ENCODE measurements around the gene COASY. TPM values are rescaled to one million over a fixed set of nuclear protein-coding genes. Genes with fewer than 3 reads are reported as not detected.
"Not testable (repeated sequence)": the region's sequence is repeated elsewhere in the genome, so short reads cannot be mapped to it uniquely, and the experiment has no call there.

The COASY gene
- total and polyA plus RNA-seq, 4 donors, result 23.0 to 89.5 (median 38.6) TPM

- ATAC-seq (ENCODE audit: low FRiP score) (peak; percentile 2), DNase-seq (peak in 1 of 2 donors; percentile 45)
- Histone ChIP-seq H3K36me3 (ENCODE audit: control insufficient read depth in 1 of 2, insufficient read depth in 2 of 2, low read length in 1 of 2) (no peaks in the 10 kb centered on the region), H3K4me1 (ENCODE audit: control insufficient read depth in 1 of 2, insufficient read depth in 2 of 2, low read length in 2 of 2) (no peaks in the 10 kb centered on the region), H3K27ac (ENCODE audit: low read depth in 1 of 2, low read length in 2 of 2) (peak overlapping the region in 1 of 2 donors; percentile 53), H3K9me3 (ENCODE audit: control insufficient read depth, low read length) (no peaks in the 10 kb centered on the region), H3K4me3 (ENCODE audit: low read length in 2 of 2) (peak overlapping the region; percentile 37 to 64), H3K27me3 (ENCODE audit: control insufficient read depth in 1 of 2, insufficient read depth in 2 of 2, low read length in 1 of 2) (no peaks in the 10 kb centered on the region)
- intact Hi-C loops (cut with DNase I), result loop anchor here in 1 of 2 donors (1.0 kb wide), 1 partner anchor 18 kb away; the partner anchor contains the start of gene NAGLU
- 40 to 43% methylated on average over 16 of the region's 16 CpGs for WGBS, 2 donors
Observed at GRCh38 chr17:42553866-42554249, 8.1 kb upstream of the COASY start.

- peak overlapping the region; percentile 47 to 64 for H3K4me3 ChIP-seq (ENCODE audit: low read length in 2 of 2)
- ATAC-seq (ENCODE audit: low FRiP score), result peak; percentile 95
- intact Hi-C loops (cut with DNase I), result loop anchor here in 1 of 2 donors (1.0 kb wide), 1 partner anchor 18 kb away; the partner anchor contains the start of gene NAGLU
Observed at GRCh38 chr17:42554250-42555121, 7.5 kb upstream of the COASY start.

GRCh38 chr17:42555122-42555622 lies 6.8 kb upstream of the COASY start:
- 23% methylated on average over 4 of the region's 4 CpGs for WGBS, 2 donors
- no peak for ATAC-seq (ENCODE audit: low FRiP score)

More at GRCh38 chr17:42554250-42555121, 7.5 kb upstream of the COASY start:
- H3K9me3 ChIP-seq (ENCODE audit: control insufficient read depth, low read length), result no peaks in the 10 kb centered on the region
- H3K27me3 ChIP-seq (ENCODE audit: control insufficient read depth in 1 of 2, insufficient read depth in 2 of 2, low read length in 1 of 2), result no peaks in the 10 kb centered on the region
- peak overlapping the region in 1 of 2 donors; percentile 53 for H3K27ac ChIP-seq (ENCODE audit: low read depth in 1 of 2, low read length in 2 of 2)
- H3K36me3 ChIP-seq (ENCODE audit: control insufficient read depth in 1 of 2, insufficient read depth in 2 of 2, low read length in 1 of 2), result no peaks in the 10 kb centered on the region
- H3K4me1 ChIP-seq (ENCODE audit: control insufficient read depth in 1 of 2, insufficient read depth in 2 of 2, low read length in 2 of 2), result no peaks in the 10 kb centered on the region
- peak; percentile 93 to 96 for DNase-seq
- WGBS, 2 donors, result 0 to 1% methylated on average over 74 to 82 of the region's 82 CpGs

GRCh38 chr17:42555961-42556617 lies 5.9 kb upstream of the COASY start:
- H3K27ac ChIP-seq (ENCODE audit: low read depth in 1 of 2, low read length in 2 of 2); H3K4me1 ChIP-seq (ENCODE audit: control insufficient read depth in 1 of 2, insufficient read depth in 2 of 2, low read length in 2 of 2); H3K36me3 ChIP-seq (ENCODE audit: control insufficient read depth in 1 of 2, insufficient read depth in 2 of 2, low read length in 1 of 2); ATAC-seq (ENCODE audit: low FRiP score); H3K4me3 ChIP-seq (ENCODE audit: low read length in 2 of 2); H3K27me3 ChIP-seq (ENCODE audit: control insufficient read depth in 1 of 2, insufficient read depth in 2 of 2, low read length in 1 of 2); H3K9me3 ChIP-seq (ENCODE audit: control insufficient read depth, low read length); intact Hi-C loops (cut with DNase I): not testable (repeated sequence)
- WGBS, 2 donors, result 55 to 63% methylated on average over 4 to 5 of the region's 5 CpGs
- peak in 1 of 2 donors; percentile 45 for DNase-seq

More at GRCh38 chr17:42555122-42555622, 6.8 kb upstream of the COASY start:
- Histone ChIP-seq H3K4me1 (ENCODE audit: control insufficient read depth in 1 of 2, insufficient read depth in 2 of 2, low read length in 2 of 2) (no peaks in the 10 kb centered on the region), H3K27me3 (ENCODE audit: control insufficient read depth in 1 of 2, insufficient read depth in 2 of 2, low read length in 1 of 2) (no peaks in the 10 kb centered on the region), H3K9me3 (ENCODE audit: control insufficient read depth, low read length) (no peaks in the 10 kb centered on the region), H3K27ac (ENCODE audit: low read depth in 1 of 2, low read length in 2 of 2) (peak overlapping the region in 1 of 2 donors; percentile 50), H3K4me3 (ENCODE audit: low read length in 2 of 2) (peak overlapping the region; percentile 47 to 64), H3K36me3 (ENCODE audit: control insufficient read depth in 1 of 2, insufficient read depth in 2 of 2, low read length in 1 of 2) (no peaks in the 10 kb centered on the region)
- DNase-seq, result no peak
- intact Hi-C loops (cut with DNase I), result no loop called here

- peak in 1 of 2 donors; percentile 4 for DNase-seq
- intact Hi-C loops (cut with DNase I), result no loop called here
- WGBS, 2 donors, result 89 to 94% methylated on average over 6 of the region's 6 CpGs
- no peak overlapping the region for H3K27ac ChIP-seq (ENCODE audit: low read depth in 1 of 2, low read length in 2 of 2)
- no peak overlapping the region for H3K4me3 ChIP-seq (ENCODE audit: low read length in 2 of 2)
- ATAC-seq (ENCODE audit: low FRiP score), result no peak
- no peaks in the 10 kb centered on the region for H3K4me1 ChIP-seq (ENCODE audit: control insufficient read depth in 1 of 2, insufficient read depth in 2 of 2, low read length in 2 of 2)
- no peaks in the 10 kb centered on the region for H3K9me3 ChIP-seq (ENCODE audit: control insufficient read depth, low read length)
- no peaks in the 10 kb centered on the region for H3K27me3 ChIP-seq (ENCODE audit: control insufficient read depth in 1 of 2, insufficient read depth in 2 of 2, low read length in 1 of 2)
- H3K36me3 ChIP-seq (ENCODE audit: control insufficient read depth in 1 of 2, insufficient read depth in 2 of 2, low read length in 1 of 2), result no peaks in the 10 kb centered on the region
Observed at GRCh38 chr17:42559075-42559474, 2.9 kb upstream of the COASY start.

GRCh38 chr17:42560246-42560645 lies 1.7 kb upstream of the COASY start:
- Histone ChIP-seq H3K27ac (ENCODE audit: low read depth in 1 of 2, low read length in 2 of 2) (no peak overlapping the region), H3K36me3 (ENCODE audit: control insufficient read depth in 1 of 2, insufficient read depth in 2 of 2, low read length in 1 of 2) (peaks cover 0 to 2% of the 10 kb centered on the region in 2 donors), H3K4me1 (ENCODE audit: control insufficient read depth in 1 of 2, insufficient read depth in 2 of 2, low read length in 2 of 2) (no peaks in the 10 kb centered on the region), H3K9me3 (ENCODE audit: control insufficient read depth, low read length) (no peaks in the 10 kb centered on the region), H3K4me3 (ENCODE audit: low read length in 2 of 2) (no peak overlapping the region), H3K27me3 (ENCODE audit: control insufficient read depth in 1 of 2, insufficient read depth in 2 of 2, low read length in 1 of 2) (no peaks in the 10 kb centered on the region)
- intact Hi-C loops (cut with DNase I), result no loop called here
- DNase-seq, result no peak
- 54 to 68% methylated on average over 3 of the region's 3 CpGs for WGBS, 2 donors
- ATAC-seq (ENCODE audit: low FRiP score), result no peak

- H3K27ac ChIP-seq (ENCODE audit: low read depth in 1 of 2, low read length in 2 of 2), result peak overlapping the region in 1 of 2 donors; percentile 34
- ATAC-seq (ENCODE audit: low FRiP score) (no peak), DNase-seq (peak in 1 of 2 donors; percentile 74)
- H3K4me3 ChIP-seq (ENCODE audit: low read length in 2 of 2), result peak overlapping the region; percentile 52 to 69
- H3K27me3 ChIP-seq (ENCODE audit: control insufficient read depth in 1 of 2, insufficient read depth in 2 of 2, low read length in 1 of 2), result no peaks in the 10 kb centered on the region
- intact Hi-C loops (cut with DNase I), result no loop called here
- 11 to 12% methylated on average over 43 to 48 of the region's 48 CpGs for WGBS, 2 donors
- peaks cover 0 to 2% of the 10 kb centered on the region in 2 donors for H3K36me3 ChIP-seq (ENCODE audit: control insufficient read depth in 1 of 2, insufficient read depth in 2 of 2, low read length in 1 of 2)
- H3K4me1 ChIP-seq (ENCODE audit: control insufficient read depth in 1 of 2, insufficient read depth in 2 of 2, low read length in 2 of 2), result no peaks in the 10 kb centered on the region
- H3K9me3 ChIP-seq (ENCODE audit: control insufficient read depth, low read length), result no peaks in the 10 kb centered on the region
Observed at GRCh38 chr17:42562388-42563142, 617 bp downstream of the COASY start.

GRCh38 chr17:42563143-42563509 lies 1.2 kb downstream of the COASY start:
- intact Hi-C loops (cut with DNase I), result no loop called here
- Histone ChIP-seq H3K27ac (ENCODE audit: low read depth in 1 of 2, low read length in 2 of 2) (no peak overlapping the region), H3K4me3 (ENCODE audit: low read length in 2 of 2) (no peak overlapping the region), H3K4me1 (ENCODE audit: control insufficient read depth in 1 of 2, insufficient read depth in 2 of 2, low read length in 2 of 2) (no peaks in the 10 kb centered on the region), H3K27me3 (ENCODE audit: control insufficient read depth in 1 of 2, insufficient read depth in 2 of 2, low read length in 1 of 2) (no peaks in the 10 kb centered on the region), H3K36me3 (ENCODE audit: control insufficient read depth in 1 of 2, insufficient read depth in 2 of 2, low read length in 1 of 2) (peaks cover 0 to 2% of the 10 kb centered on the region in 2 donors), H3K9me3 (ENCODE audit: control insufficient read depth, low read length) (no peaks in the 10 kb centered on the region)
- DNase-seq (no peak), ATAC-seq (ENCODE audit: low FRiP score) (no peak)
- WGBS, 2 donors, result 76 to 80% methylated on average over 14 of the region's 14 CpGs

All from aorta (tissue), 5 donors.